Measurements from ENCODE around the gene ENTREP3.
"Not testable (repeated sequence)": the region's sequence is repeated elsewhere in the genome, so short reads cannot be mapped to it uniquely, and the experiment has no call there.

Gene ENTREP3

GRCh38 chr1:155254228-155254713 is 1.0 kb downstream of the ENTREP3 start:
- Histone ChIP-seq H3K4me3 (ENCODE audit: insufficient read depth, low read depth, low read length, poor library complexity, severe bottlenecking) (no peak overlapping the region), H3K27me3 (replicated peaks; ENCODE audit: control insufficient read depth, insufficient read depth, low read length, poor library complexity, severe bottlenecking) (no peaks in the 10 kb centered on the region), H3K9me3 (ENCODE audit: control insufficient read depth, low read length) (no peaks in the 10 kb centered on the region), H3K27ac (ENCODE audit: insufficient read depth, low read length, poor library complexity, severe bottlenecking) (no peak overlapping the region), H3K4me1 (ENCODE audit: control insufficient read depth, insufficient read depth, low read length, poor library complexity, severe bottlenecking) (peaks cover 20% of the 10 kb centered on the region), H3K36me3 (ENCODE audit: control insufficient read depth, insufficient read depth, low read length) (peaks cover 18% of the 10 kb centered on the region)
- DNase-seq = no peak

- no peak overlapping the region for H3K27ac ChIP-seq (ENCODE audit: insufficient read depth, low read length, poor library complexity, severe bottlenecking)
- H3K9me3 ChIP-seq (ENCODE audit: control insufficient read depth, low read length) = no peaks in the 10 kb centered on the region
- H3K4me3 ChIP-seq (ENCODE audit: insufficient read depth, low read depth, low read length, poor library complexity, severe bottlenecking) = no peak overlapping the region
- H3K36me3 ChIP-seq (ENCODE audit: control insufficient read depth, insufficient read depth, low read length) = peaks cover 18% of the 10 kb centered on the region
- H3K27me3 ChIP-seq (replicated peaks; ENCODE audit: control insufficient read depth, insufficient read depth, low read length, poor library complexity, severe bottlenecking) = no peaks in the 10 kb centered on the region
- no peak for DNase-seq
- peaks cover 20% of the 10 kb centered on the region for H3K4me1 ChIP-seq (ENCODE audit: control insufficient read depth, insufficient read depth, low read length, poor library complexity, severe bottlenecking)
Observed at GRCh38 chr1:155253797-155254196, 1.5 kb downstream of the ENTREP3 start.

- H3K27ac ChIP-seq (ENCODE audit: insufficient read depth, low read length, poor library complexity, severe bottlenecking) = no peak overlapping the region
- no peaks in the 10 kb centered on the region for H3K9me3 ChIP-seq (ENCODE audit: control insufficient read depth, low read length)
- H3K27me3 ChIP-seq (replicated peaks; ENCODE audit: control insufficient read depth, insufficient read depth, low read length, poor library complexity, severe bottlenecking) = no peaks in the 10 kb centered on the region
- DNase-seq = no peak
- H3K36me3 ChIP-seq (ENCODE audit: control insufficient read depth, insufficient read depth, low read length) = peaks cover 14% of the 10 kb centered on the region
- peaks cover 20% of the 10 kb centered on the region for H3K4me1 ChIP-seq (ENCODE audit: control insufficient read depth, insufficient read depth, low read length, poor library complexity, severe bottlenecking)
- H3K4me3 ChIP-seq (ENCODE audit: insufficient read depth, low read depth, low read length, poor library complexity, severe bottlenecking) = no peak overlapping the region
Observed at GRCh38 chr1:155253208-155253607, 2.1 kb downstream of the ENTREP3 start.

GRCh38 chr1:155251566-155251965 is 3.7 kb downstream of the ENTREP3 start:
- Histone ChIP-seq H3K9me3 (ENCODE audit: control insufficient read depth, low read length) (no peaks in the 10 kb centered on the region), H3K4me3 (ENCODE audit: insufficient read depth, low read depth, low read length, poor library complexity, severe bottlenecking) (no peak overlapping the region), H3K4me1 (ENCODE audit: control insufficient read depth, insufficient read depth, low read length, poor library complexity, severe bottlenecking) (peaks cover 20% of the 10 kb centered on the region), H3K27ac (ENCODE audit: insufficient read depth, low read length, poor library complexity, severe bottlenecking) (no peak overlapping the region), H3K36me3 (ENCODE audit: control insufficient read depth, insufficient read depth, low read length) (peaks cover 5% of the 10 kb centered on the region), H3K27me3 (replicated peaks; ENCODE audit: control insufficient read depth, insufficient read depth, low read length, poor library complexity, severe bottlenecking) (no peaks in the 10 kb centered on the region)
- no peak for DNase-seq

- peaks cover 18% of the 10 kb centered on the region for H3K4me1 ChIP-seq (ENCODE audit: control insufficient read depth, insufficient read depth, low read length, poor library complexity, severe bottlenecking)
- H3K27ac ChIP-seq (ENCODE audit: insufficient read depth, low read length, poor library complexity, severe bottlenecking) = no peak overlapping the region
- peak; percentile 87 to 94 (median 93) for DNase-seq
- H3K27me3 ChIP-seq (replicated peaks; ENCODE audit: control insufficient read depth, insufficient read depth, low read length, poor library complexity, severe bottlenecking) = no peaks in the 10 kb centered on the region
- H3K36me3 ChIP-seq (ENCODE audit: control insufficient read depth, insufficient read depth, low read length) = no peaks in the 10 kb centered on the region
- no peaks in the 10 kb centered on the region for H3K9me3 ChIP-seq (ENCODE audit: control insufficient read depth, low read length)
- peak overlapping the region; percentile 52 for H3K4me3 ChIP-seq (ENCODE audit: insufficient read depth, low read depth, low read length, poor library complexity, severe bottlenecking)
Observed at GRCh38 chr1:155250633-155251449, 4.4 kb downstream of the ENTREP3 start.

GRCh38 chr1:155250246-155250632 is 5.0 kb downstream of the ENTREP3 start:
- no peaks in the 10 kb centered on the region for H3K9me3 ChIP-seq (ENCODE audit: control insufficient read depth, low read length)
- no peaks in the 10 kb centered on the region for H3K36me3 ChIP-seq (ENCODE audit: control insufficient read depth, insufficient read depth, low read length)
- DNase-seq = peak in 1 of 3 donors; percentile 7
- H3K4me1 ChIP-seq (ENCODE audit: control insufficient read depth, insufficient read depth, low read length, poor library complexity, severe bottlenecking) = peaks cover 13% of the 10 kb centered on the region
- H3K4me3 ChIP-seq (ENCODE audit: insufficient read depth, low read depth, low read length, poor library complexity, severe bottlenecking) = peak overlapping the region; percentile 52
- no peak overlapping the region for H3K27ac ChIP-seq (ENCODE audit: insufficient read depth, low read length, poor library complexity, severe bottlenecking)
- no peaks in the 10 kb centered on the region for H3K27me3 ChIP-seq (replicated peaks; ENCODE audit: control insufficient read depth, insufficient read depth, low read length, poor library complexity, severe bottlenecking)

- Histone ChIP-seq H3K4me3 (ENCODE audit: insufficient read depth, low read depth, low read length, poor library complexity, severe bottlenecking) (no peak overlapping the region), H3K4me1 (ENCODE audit: control insufficient read depth, insufficient read depth, low read length, poor library complexity, severe bottlenecking) (peaks cover 21% of the 10 kb centered on the region), H3K27me3 (replicated peaks; ENCODE audit: control insufficient read depth, insufficient read depth, low read length, poor library complexity, severe bottlenecking) (no peaks in the 10 kb centered on the region), H3K9me3 (ENCODE audit: control insufficient read depth, low read length) (no peaks in the 10 kb centered on the region), H3K27ac (ENCODE audit: insufficient read depth, low read length, poor library complexity, severe bottlenecking) (no peak overlapping the region), H3K36me3 (ENCODE audit: control insufficient read depth, insufficient read depth, low read length) (no peaks in the 10 kb centered on the region)
- no peak for DNase-seq
Observed at GRCh38 chr1:155247667-155248553, 7.4 kb downstream of the ENTREP3 start.

GRCh38 chr1:155246796-155247195 is 8.5 kb downstream of the ENTREP3 start:
- H3K4me1 ChIP-seq (ENCODE audit: control insufficient read depth, insufficient read depth, low read length, poor library complexity, severe bottlenecking) = peaks cover 21% of the 10 kb centered on the region
- DNase-seq; H3K27ac ChIP-seq (ENCODE audit: insufficient read depth, low read length, poor library complexity, severe bottlenecking); H3K36me3 ChIP-seq (ENCODE audit: control insufficient read depth, insufficient read depth, low read length); H3K27me3 ChIP-seq (replicated peaks; ENCODE audit: control insufficient read depth, insufficient read depth, low read length, poor library complexity, severe bottlenecking); H3K4me3 ChIP-seq (ENCODE audit: insufficient read depth, low read depth, low read length, poor library complexity, severe bottlenecking); H3K9me3 ChIP-seq (ENCODE audit: control insufficient read depth, low read length): not testable (repeated sequence)

- H3K36me3 ChIP-seq (ENCODE audit: control insufficient read depth, insufficient read depth, low read length) = no peaks in the 10 kb centered on the region
- H3K27ac ChIP-seq (ENCODE audit: insufficient read depth, low read length, poor library complexity, severe bottlenecking) = peak overlapping the region; percentile 66
- H3K9me3 ChIP-seq (ENCODE audit: control insufficient read depth, low read length) = no peaks in the 10 kb centered on the region
- H3K4me1 ChIP-seq (ENCODE audit: control insufficient read depth, insufficient read depth, low read length, poor library complexity, severe bottlenecking) = peaks cover 16% of the 10 kb centered on the region
- peak overlapping the region; percentile 63 for H3K4me3 ChIP-seq (ENCODE audit: insufficient read depth, low read depth, low read length, poor library complexity, severe bottlenecking)
- H3K27me3 ChIP-seq (replicated peaks; ENCODE audit: control insufficient read depth, insufficient read depth, low read length, poor library complexity, severe bottlenecking) = no peaks in the 10 kb centered on the region
- DNase-seq = no peak
Observed at GRCh38 chr1:155245163-155245524, 10.1 kb downstream of the ENTREP3 start.
